GDM1 (cell line): ENCODE results near the gene LEP.

Experiments
- DNase-seq: peaks from one replicate; lab custom pipeline; 2025; lab: John Stamatoyannopoulos, UW

LEP gene

DNA sequence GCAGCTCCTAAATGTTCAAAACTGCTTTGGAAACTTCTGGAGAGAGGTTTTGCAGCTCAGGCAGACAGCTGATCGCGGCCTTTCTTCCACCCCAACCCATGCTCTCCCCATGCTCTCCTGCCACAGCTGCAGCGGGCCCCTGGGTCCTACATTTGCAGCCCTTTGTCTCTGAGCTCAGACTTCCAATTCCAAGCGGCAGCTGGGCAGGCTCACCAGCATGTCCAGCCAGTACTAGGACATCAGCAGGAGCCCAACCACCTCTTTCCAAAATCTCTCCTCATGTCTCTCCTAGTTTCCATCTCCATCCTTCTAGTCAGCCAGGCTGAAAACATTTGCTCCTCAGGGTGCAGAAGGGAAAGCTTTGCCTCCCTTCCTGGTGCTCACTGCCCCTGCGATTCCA, 6.0 kb downstream of the LEP start:
- no peak for DNase-seq

DNA sequence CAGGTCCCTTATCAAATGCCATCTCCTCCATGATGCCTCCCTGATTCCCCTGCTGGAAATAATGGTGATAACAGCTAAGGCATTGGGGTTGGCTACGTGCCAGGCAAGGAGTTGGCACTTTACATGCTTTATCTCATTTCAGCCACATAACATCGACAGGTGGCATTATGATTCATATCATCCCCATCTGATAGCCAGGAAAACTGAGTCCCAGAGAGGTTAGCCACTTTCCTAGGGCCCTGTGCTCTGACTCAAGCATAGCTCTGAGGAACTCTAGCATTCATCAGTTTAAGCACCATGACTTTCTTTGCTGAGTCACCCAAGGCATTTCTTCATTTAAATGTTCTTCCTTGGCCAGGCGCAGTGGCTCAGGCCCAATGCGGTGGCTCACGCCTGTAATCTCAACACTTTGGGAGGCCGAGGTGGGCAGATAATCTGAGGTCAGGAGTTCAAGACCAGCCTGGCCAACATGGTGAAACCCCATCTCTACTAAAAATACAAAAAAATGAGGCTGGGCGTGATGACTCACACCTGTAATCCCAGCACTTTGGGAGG, 6.6 kb downstream of the LEP start:
- no peak for DNase-seq

- DNase-seq: no peak
Observed at GRCh38 chr7:128251337-128251736, 10.3 kb downstream of the LEP start.

DNA sequence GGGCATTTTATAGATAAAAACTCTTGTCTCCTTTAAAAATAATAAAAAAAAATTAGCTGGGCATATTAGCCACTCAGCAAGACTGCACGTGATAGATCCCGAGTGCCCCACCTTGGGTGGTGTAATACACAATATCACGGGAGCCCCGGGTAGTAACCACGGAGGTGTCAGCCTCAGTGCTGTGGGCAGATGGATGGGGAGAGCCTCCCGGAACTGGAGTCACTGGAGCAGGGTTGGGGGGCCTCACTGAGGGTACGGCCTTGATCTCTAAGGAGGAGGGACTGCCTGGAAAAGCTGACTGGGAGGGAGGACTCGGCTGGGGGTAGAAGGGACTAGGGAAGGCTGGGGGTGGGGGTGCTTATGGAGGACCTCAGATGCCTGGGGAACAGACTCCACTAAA, 12.6 kb downstream of the LEP start:
- DNase-seq: no peak

DNA sequence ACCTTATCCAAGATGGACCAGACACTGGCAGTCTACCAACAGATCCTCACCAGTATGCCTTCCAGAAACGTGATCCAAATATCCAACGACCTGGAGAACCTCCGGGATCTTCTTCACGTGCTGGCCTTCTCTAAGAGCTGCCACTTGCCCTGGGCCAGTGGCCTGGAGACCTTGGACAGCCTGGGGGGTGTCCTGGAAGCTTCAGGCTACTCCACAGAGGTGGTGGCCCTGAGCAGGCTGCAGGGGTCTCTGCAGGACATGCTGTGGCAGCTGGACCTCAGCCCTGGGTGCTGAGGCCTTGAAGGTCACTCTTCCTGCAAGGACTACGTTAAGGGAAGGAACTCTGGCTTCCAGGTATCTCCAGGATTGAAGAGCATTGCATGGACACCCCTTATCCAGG, 13.4 kb downstream of the LEP start:
- DNase-seq: no peak

GRCh38 chr7:128255271-128255670, 14.2 kb downstream of the LEP start:
- no peak for DNase-seq

- no peak for DNase-seq
Observed at GRCh38 chr7:128257458-128257857, 16.4 kb downstream of the LEP start.

DNA sequence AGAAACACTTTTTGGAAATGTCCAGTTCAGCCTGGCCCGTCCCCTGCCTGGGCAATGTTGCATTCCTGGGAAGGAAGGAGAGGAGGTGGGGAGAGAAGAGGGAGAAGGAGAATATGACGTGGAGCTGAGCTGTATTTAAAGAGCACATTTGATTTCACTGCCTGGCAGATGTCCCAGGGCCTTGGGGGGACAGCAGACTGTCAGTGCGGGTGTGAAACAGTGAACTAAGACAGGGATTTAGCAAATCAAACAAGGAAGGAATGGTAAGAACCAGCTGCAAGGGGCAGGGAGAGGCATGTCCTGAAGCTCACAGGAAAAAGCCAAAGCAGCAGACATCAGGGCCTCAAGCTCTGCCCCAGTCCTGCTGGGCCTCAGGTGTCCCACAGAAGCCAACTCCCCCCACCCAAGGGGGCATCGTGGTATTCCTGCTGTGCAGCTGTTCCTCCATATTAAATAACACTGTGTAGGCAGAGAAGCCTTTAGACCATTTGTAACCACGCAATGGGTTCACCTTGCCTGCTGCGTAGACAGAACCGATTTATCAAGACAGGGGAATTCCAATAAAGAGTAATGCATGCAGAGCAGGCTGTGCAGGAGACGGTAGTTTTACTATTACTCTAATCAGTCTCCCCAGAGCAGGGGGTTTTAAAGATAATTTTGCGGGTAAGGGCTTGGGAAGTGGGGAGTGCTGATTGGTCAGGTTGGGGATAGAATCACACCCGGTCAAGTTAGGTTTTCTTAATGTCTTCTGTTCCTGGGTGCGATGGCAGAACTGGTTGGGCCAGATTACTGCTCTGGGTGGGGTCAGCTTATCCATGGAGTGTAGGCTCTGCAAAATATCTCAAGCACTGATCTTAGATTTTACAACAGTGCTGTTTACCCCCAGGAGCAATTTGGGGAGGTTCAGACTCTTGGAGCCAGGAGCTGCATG, 18.3 kb downstream of the LEP start:
- no peak for DNase-seq

- no peak for DNase-seq
Observed at GRCh38 chr7:128260069-128260795, 19.2 kb downstream of the LEP start.

GRCh38 chr7:128262273-128263028, 21.4 kb downstream of the LEP start:
- no peak for DNase-seq

- DNase-seq: no peak
Observed at GRCh38 chr7:128263420-128263819, 22.3 kb downstream of the LEP start.

DNA sequence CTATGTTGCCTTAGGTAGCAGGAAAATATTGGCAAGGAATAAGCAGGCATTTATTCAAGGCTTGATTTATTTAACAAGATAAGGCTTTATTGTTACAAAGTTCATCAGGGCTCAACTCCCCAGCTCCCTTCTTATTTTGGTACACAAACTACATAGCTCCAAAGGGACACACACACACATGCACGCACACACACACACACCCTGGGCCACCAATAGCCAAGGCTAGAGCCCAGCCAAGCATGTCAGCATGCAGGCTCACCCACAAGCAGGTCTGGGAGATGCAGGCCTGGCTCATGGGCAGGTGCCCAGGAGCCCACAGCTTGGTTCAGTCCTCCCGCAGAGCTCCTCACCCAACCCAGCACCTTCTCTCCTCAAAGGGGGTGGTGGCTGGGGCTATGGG, 23.4 kb downstream of the LEP start:
- no peak for DNase-seq

- no peak for DNase-seq
Observed at GRCh38 chr7:128265156-128265905, 24.3 kb downstream of the LEP start.

GRCh38 chr7:128265906-128266300, 24.8 kb downstream of the LEP start:
- no peak for DNase-seq

DNA sequence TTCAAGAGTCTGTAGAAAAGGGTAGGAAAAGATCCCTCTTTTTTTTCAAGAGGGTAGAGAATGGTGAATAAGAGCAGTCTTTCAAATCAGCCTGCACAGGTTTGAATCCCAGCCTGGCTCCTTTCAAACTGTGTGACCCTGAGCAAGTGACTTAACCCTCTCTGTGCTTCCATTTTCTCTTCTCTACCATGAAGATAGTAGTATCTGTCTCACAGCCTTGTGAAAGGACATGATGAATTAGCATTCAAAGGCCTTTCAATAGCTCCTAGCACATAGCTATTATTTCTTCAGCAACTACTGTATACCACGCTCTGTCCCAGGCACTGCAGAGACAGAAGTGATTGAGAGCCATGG, 25.4 kb downstream of the LEP start:
- no peak for DNase-seq

DNA sequence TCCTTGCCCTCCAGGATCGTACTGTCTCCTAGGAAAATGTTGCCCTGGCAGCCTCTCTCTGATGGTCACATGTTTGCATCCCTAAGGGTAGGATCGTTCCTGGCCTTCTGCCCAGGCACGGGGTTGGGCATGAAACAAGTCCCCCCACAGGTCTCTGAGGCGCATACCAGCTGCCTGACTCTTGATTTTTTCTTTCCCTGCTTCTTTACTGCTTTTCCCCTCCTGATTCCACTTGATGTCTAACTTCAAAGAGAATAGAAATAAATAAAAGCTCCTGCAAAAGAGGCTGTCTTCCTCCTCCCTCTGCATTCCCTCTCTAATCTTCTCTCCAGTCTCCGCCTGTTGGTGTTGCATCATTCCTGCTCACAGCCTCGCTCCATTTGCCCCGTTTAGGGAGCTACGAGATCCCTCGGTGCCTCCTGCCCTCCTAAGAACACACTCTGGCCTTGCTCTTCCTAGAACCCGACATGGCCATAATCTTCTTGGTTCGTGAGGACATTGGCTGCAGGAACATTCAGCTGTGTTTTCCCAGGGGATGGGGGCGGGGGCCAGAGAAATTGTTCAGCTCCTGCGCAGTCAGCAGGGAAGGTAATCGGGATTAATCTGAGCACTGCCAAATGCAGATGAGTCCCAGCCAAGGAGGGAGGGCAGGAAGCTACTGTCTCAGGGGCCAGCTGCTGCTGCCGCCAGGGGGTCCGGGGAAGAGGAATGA, 26.0 kb downstream of the LEP start:
- DNase-seq: no peak

- DNase-seq: no peak
Observed at GRCh38 chr7:128267595-128267924, 26.5 kb downstream of the LEP start.

DNA sequence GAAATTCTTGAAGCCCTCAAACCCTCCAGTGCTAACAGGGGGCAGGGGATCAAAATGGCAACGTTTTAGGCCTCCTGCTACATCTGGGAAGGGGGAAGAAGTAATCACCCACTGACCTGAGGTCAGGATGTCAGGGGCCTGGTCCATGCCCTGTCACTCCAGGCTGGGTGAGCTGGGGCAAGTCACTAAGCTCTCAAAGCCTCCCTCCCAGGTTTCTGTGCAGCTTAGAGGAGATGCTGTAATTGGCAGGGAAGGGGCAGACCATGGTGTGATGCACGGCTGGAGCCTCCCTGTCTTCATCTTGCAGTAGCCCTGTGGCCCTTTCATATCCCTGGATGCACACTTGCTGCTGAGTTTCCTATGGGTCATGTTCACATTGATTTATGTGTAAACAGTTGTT, 27.2 kb downstream of the LEP start:
- no peak for DNase-seq

- DNase-seq: no peak
Observed at GRCh38 chr7:128270826-128271272, 29.8 kb downstream of the LEP start.

- DNase-seq: no peak
Observed at GRCh38 chr7:128271471-128271941, 30.4 kb downstream of the LEP start.

- no peak for DNase-seq
Observed at GRCh38 chr7:128271942-128272481, 30.9 kb downstream of the LEP start.
